GM06990 (cell line): ENCODE measurements around the gene CADPS2.

Source experiments
- DNase-seq: peaks from one replicate; pipeline ENCODE4 v3.0.0-alpha.2; 2011; ENCODE audit not compliant: insufficient read length; ENCODE audit errors: extremely low read depth
- H3K27me3 ChIP-seq: replicated peaks from 2 replicates; pipeline ENCODE4 v1.6.0; 2011; ENCODE audit warnings: low read length; ENCODE audit not compliant: control insufficient read depth, insufficient read depth
- H3K36me3 ChIP-seq: 2 replicates; pipeline ENCODE4 v1.5.1; 2011; ENCODE audit warnings: low read length; ENCODE audit not compliant: control insufficient read depth, insufficient read depth
- H3K4me3 ChIP-seq: replicated peaks from 2 replicates; pipeline ENCODE4 v1.5.1; 2011; ENCODE audit warnings: low read depth, mild to moderate bottlenecking, control low read depth, low read length
- TF ChIP-seq, protein P1 (sequence below): IDR thresholded peaks from 2 replicates; pipeline ENCODE4 v1.5.1; 2011; ENCODE audit warnings: low read length, control low read depth, mild to moderate bottlenecking, inconsistent platforms; ENCODE audit not compliant: insufficient read depth, poor library complexity, severe bottlenecking

Gene CADPS2

DNA sequence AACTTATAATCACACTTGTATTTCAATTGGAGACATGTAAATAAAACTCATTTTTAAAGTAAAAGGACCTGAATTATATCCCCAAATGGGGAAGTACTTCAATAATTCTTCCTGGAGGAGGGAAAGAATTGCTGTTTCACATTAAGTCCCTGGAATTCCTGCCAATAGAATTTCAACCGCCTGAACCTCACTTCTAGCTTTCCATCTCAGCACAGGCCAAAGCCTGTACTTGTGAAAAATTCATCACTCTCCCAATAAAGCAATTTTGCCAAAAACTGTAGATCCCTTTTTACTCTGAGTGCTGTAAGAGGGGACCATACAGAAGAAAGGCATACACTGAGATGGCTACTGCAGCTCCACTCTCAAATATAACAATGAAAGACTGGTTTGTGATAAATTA lies 54.8 kb downstream of the CADPS2 start:
- TF ChIP-seq, protein P1, sequence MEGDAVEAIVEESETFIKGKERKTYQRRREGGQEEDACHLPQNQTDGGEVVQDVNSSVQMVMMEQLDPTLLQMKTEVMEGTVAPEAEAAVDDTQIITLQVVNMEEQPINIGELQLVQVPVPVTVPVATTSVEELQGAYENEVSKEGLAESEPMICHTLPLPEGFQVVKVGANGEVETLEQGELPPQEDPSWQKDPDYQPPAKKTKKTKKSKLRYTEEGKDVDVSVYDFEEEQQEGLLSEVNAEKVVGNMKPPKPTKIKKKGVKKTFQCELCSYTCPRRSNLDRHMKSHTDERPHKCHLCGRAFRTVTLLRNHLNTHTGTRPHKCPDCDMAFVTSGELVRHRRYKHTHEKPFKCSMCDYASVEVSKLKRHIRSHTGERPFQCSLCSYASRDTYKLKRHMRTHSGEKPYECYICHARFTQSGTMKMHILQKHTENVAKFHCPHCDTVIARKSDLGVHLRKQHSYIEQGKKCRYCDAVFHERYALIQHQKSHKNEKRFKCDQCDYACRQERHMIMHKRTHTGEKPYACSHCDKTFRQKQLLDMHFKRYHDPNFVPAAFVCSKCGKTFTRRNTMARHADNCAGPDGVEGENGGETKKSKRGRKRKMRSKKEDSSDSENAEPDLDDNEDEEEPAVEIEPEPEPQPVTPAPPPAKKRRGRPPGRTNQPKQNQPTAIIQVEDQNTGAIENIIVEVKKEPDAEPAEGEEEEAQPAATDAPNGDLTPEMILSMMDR = no peak
- Histone ChIP-seq H3K36me3 (no peaks in the 10 kb centered on the region), H3K27me3 (no peaks in the 10 kb centered on the region), H3K4me3 (no peak overlapping the region)
- DNase-seq = no peak

DNA sequence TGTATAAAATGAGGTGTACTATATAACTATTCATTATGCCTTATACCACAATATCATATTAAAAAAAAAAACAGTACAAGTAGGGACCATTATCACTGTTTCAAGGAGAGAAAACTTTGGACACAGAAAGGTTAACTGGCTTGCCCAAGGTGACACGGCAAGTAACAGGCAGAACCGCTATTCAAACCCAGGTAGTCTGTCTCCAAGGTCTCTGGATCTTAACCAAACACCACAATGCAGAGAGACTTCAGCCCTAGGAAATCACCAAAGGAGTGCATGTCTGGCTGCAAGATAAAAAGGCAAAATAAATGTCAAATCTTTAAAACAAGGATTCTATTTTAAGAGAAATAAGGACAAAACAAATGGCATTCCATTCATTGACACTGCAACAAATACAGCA lies 56.3 kb downstream of the CADPS2 start:
- no peaks in the 10 kb centered on the region for H3K36me3 ChIP-seq
- DNase-seq = no peak
- no peaks in the 10 kb centered on the region for H3K27me3 ChIP-seq
- TF ChIP-seq, protein P1 = no peak
- no peak overlapping the region for H3K4me3 ChIP-seq

DNA sequence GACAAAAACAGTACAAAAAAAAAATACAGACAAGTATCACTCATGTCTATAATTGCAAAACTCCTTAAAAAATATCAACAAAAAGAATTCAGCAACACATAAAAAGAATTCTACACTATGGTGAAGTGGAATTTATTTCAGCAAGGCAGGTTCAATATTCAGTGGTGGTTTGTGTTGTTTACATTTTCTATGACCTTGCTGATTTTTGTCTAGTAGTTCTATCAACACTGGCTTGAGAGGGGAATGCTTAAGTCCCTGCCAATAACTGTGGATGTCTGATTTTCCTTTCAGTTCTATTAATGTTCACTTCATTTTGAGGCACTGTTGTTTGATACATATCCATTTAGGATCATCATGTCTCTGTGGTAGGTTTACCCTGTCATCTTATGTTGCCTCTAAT lies 58.5 kb downstream of the CADPS2 start:
- TF ChIP-seq, protein P1 = no peak
- no peaks in the 10 kb centered on the region for H3K36me3 ChIP-seq
- no peaks in the 10 kb centered on the region for H3K27me3 ChIP-seq
- no peak for DNase-seq
- H3K4me3 ChIP-seq = no peak overlapping the region

DNA sequence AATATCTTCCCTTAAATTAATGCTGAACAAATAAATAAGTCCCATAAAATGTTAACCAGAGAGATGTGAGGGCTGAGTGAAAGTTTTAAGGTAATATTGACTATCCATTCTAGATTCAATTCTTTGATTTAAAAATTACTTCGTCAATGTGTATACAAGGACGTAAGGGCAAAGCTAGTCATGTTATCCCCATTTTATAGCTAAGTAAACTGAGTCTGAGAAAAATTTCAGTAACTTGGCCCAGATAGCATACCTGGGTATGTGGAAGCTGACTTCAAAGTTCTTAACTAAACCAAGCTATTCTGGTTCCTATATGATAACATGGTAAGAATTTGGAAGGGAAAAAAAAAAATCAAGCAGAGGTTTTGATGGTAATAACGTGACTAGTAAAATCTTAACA lies 72.4 kb downstream of the CADPS2 start:
- Histone ChIP-seq H3K27me3 (no peaks in the 10 kb centered on the region), H3K36me3 (no peaks in the 10 kb centered on the region), H3K4me3 (no peak overlapping the region)
- TF ChIP-seq, protein P1 = no peak
- DNase-seq = no peak

DNA sequence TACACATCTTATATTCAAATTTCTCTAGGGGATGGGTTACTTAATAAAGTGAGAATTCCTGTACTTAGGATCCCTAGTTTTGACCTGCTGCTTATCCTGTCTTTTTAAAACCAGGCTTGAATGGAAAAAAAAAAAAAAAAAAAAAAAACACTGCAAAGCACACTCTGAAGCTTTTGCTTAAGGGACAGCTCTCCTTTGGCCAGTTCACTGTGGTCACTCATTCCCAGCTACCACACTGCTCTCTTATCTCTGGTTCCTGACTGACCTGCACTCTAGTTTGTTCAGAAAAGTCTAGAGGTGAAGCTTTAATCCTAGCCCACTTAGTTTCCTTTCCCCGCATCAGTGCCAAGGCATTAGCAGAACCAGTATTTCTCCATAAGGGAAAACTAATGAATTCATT lies 82.4 kb downstream of the CADPS2 start:
- DNase-seq = no peak
- Histone ChIP-seq H3K4me3 (no peak overlapping the region), H3K27me3 (no peaks in the 10 kb centered on the region), H3K36me3 (no peaks in the 10 kb centered on the region)
- TF ChIP-seq, protein P1 = no peak

DNA sequence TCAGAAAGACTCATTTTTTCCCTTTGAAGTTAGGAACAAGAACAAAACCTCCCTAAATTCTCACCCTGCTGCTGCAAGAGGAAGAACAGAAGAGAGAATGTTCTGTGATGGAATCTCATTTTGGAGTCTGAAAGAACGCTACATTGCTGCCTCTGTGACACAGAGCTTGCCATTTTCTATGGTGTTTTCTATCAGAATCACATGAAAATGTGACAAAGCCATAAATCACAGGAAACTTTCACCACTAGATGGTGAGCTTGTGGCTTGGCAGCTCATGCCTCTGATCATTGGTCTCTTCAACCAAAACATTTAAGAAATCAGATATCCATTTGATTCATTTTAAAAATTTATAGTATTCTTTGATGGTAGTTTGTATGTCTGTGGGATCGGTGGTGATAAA lies 82.9 kb downstream of the CADPS2 start:
- DNase-seq = no peak
- TF ChIP-seq, protein P1 = peak; percentile 51
- H3K36me3 ChIP-seq = no peaks in the 10 kb centered on the region
- H3K27me3 ChIP-seq = no peaks in the 10 kb centered on the region
- H3K4me3 ChIP-seq = no peak overlapping the region
